HG02884 (cell line): ENCODE measurements around the gene ANKRD13D.

Experiments used
- ATAC-seq: cut with Tn5 transposase; IDR thresholded peaks from one replicate; pipeline ENCODE4 v1.9.1; 2021; ENCODE audit warnings: mild to moderate bottlenecking, moderate library complexity; ENCODE audit not compliant: unreplicated experiment

The ANKRD13D gene

GRCh38 chr11:67273260-67273990, 15.7 kb upstream of the ANKRD13D start:
- ATAC-seq: no peak

DNA sequence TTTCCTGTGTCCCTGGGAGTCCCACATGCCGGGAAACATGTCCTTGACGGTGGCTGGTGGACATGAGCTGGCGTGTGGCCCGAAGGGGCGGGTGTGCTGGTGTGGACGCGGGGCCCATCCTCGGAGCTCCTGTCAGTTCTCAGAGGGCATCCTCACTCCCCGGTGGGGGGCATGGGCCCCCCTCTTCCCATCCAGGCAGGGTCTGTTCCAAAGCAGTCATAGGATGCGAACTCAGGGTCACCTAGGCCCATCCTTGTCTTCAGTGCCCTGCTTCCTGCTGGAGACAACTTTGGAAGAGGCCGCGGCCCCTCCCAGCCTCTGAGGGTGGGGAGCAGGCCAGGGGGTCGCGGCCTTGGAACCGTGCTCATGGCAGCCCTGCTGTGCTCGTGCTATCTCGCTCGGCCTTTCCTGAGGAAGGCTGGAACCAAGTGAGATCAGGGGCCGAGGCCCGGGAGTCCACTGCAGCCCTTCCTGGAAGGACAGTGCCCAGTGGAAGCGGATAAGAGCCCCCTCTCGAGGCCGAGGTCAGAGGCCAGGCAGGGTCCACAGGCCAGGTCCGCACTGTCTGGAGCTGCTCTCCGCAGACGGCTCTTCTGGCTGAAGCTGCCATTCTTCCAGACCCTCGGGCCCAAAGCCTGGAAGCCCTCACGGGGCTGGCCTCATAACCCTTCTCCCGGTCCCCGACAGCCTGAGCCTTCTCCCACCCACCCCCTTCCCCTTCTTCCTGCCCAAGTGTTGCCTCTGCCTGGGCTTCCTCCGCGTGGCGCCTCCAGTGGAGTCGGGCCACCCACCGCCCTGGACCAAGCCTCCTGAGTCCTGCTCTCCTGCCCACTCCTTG, 14.1 kb upstream of the ANKRD13D start:
- no peak for ATAC-seq

DNA sequence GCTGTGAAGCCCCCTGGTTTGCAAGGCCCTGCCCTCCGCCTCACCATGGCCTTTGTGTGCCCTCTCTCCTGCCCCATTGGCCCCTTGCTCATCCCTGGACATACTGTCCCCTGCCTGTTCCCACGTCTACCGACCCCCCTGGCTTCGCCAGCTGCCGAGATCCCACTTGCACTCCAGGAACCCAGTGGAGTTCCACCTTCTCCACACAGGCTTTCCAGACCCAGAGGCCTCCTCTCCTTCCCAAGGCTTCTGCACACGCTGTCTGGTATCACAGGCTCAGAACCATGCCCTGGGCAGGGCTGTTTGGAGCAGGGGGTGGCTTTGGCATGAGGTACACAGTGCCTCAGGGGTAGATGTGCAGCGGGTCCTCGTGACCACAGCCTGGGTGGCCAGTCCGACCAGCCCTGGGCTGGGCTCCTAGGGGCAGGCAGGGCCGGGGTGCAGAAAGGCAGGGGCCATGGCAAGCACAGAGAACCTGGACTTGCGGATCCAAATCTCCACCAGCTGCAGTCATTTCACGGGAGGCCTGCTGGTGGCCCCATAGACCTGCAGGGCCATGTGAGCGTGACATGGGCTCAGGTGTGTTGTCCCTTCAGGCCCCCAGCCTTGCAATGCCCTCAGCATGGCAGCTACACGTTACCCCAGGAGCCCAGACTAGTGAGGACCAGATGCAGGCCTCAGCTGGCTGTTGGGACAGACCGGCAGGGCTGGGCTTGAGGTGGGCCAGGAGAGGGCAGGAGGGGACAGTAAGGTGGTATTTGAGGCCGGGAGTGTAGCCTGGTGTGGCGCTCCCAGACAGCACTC, 13.3 kb upstream of the ANKRD13D start:
- no peak for ATAC-seq

DNA sequence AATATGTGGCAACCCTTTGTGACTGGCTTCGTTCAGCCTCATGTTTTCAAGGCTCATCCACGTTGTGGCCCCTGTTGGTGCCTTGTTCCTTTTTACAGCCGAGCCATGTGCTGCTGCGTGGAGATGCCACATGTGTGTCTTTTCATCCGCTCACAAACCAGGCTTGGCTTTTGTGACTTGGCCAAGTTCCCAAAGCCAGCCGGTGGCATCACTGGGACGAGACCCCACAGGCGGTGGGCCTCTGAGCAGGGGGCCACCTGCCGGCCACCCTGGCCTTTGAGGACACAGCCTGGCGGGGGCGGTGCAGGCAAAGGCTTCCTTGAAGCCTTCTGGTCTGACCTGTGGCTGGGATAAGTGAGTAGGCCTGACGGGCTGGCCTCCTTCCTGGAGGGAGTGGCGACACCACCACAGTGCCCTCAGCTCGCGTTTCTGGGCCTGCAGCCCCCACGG, 12.3 kb upstream of the ANKRD13D start:
- peak; percentile 13 for ATAC-seq

DNA sequence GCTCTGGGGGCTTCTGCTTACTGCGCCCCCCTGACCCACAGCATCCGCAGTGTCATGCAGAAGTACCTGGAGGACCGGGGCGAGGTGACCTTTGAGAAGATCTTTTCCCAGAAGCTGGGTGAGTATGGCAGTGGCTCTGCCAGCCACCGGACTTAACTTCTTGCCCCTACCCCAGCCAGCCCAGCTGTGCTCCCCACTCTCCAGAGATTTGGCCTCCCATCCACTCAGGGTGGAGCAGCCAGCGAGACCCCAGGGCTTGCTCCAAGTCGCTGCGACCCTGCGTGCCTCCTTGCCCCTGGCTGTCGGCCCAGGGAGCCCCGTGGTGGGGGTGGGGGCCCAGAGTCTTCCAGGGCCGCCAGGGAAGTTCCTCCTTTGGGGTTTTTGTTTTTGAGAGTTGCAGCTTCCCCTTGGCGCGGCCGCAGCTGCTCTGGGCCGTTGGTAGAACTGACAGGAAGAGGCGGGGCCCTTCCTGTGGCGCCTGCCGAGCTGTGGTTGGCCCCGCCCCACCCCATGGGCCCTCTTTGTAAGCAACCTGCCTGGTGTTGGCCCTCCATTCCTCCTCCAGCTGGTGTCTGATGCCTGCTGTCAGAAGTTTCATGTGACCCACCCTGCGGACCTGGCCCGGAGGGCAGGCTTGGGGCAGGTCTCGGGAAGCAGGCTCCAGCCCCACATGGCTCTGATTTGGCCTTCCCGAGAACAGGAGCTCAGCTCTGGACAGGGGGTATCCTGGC, 11.7 kb upstream of the ANKRD13D start:
- ATAC-seq: peak; percentile 67

- no peak for ATAC-seq
Observed at GRCh38 chr11:67278135-67278938, 10.8 kb upstream of the ANKRD13D start.

GRCh38 chr11:67278939-67279588, 10.0 kb upstream of the ANKRD13D start:
- ATAC-seq: no peak

DNA sequence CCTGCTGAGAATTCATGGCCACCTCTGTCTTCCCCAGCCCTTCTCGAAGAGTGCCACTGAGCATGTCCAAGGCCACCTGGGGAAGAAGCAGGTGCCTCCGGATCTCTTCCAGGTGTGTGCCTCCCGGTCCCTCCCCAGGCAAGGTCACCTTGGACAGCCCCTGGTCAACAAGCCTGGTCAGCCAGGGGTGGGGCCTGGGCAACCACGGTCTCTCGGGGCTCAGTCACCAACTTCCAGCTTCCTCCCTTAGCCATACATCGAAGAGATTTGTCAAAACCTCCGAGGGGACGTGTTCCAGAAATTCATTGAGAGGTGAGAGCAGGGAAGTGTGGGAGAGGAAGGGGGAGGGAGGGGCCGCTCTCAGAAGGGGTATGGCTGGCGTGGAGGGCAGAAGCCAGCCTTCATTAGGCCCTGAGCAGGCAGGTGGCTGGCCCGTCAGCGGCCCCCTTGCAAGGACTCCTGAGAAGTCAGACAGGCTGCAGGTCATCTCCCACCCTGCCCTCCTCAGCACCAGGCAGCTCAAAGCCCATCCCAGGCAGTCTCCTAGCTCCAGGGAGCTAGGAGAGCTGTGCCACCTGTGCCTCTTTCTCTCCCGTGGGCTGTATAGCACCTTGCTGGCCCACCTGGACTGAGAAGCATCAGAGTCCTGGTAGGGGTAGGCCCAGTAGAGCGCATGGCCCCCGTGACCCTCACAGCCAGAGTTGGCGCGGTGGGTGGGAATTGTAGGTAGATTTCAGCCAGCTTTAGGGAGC, 9.3 kb upstream of the ANKRD13D start:
- ATAC-seq: no peak

- ATAC-seq: no peak
Observed at GRCh38 chr11:67280341-67280787, 8.7 kb upstream of the ANKRD13D start.

- ATAC-seq: no peak
Observed at GRCh38 chr11:67280788-67281551, 8.1 kb upstream of the ANKRD13D start.

GRCh38 chr11:67281552-67282150, 7.5 kb upstream of the ANKRD13D start:
- no peak for ATAC-seq

DNA sequence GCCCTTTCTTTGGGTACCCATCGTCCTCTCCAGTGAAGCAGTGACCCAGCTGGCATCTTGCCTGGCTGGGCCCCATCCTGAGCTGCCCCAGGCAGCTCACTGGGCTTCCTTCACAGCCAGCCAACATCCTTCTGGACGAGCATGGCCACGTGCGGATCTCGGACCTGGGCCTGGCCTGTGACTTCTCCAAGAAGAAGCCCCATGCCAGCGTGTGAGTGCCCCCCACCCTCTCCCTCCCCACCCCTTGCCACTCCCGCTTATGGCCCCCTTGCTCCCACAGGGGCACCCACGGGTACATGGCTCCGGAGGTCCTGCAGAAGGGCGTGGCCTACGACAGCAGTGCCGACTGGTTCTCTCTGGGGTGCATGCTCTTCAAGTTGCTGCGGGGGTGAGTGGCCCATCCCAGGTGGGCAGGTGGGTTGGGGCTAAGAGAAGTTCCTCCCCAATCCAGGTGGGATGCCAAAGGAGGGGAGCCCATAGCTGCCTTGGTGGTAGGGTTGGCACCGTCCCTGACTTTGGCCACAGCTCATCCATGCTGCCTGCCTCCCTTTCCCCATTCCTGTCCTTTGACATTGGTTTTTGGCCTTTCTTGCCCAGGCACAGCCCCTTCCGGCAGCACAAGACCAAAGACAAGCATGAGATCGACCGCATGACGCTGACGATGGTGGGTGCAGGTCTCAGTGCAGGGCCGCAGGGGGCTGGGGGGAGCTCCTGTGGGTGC, 6.8 kb upstream of the ANKRD13D start:
- ATAC-seq: no peak

- no peak for ATAC-seq
Observed at GRCh38 chr11:67282876-67283371, 6.2 kb upstream of the ANKRD13D start.

GRCh38 chr11:67283481-67283963, 5.6 kb upstream of the ANKRD13D start:
- no peak for ATAC-seq

DNA sequence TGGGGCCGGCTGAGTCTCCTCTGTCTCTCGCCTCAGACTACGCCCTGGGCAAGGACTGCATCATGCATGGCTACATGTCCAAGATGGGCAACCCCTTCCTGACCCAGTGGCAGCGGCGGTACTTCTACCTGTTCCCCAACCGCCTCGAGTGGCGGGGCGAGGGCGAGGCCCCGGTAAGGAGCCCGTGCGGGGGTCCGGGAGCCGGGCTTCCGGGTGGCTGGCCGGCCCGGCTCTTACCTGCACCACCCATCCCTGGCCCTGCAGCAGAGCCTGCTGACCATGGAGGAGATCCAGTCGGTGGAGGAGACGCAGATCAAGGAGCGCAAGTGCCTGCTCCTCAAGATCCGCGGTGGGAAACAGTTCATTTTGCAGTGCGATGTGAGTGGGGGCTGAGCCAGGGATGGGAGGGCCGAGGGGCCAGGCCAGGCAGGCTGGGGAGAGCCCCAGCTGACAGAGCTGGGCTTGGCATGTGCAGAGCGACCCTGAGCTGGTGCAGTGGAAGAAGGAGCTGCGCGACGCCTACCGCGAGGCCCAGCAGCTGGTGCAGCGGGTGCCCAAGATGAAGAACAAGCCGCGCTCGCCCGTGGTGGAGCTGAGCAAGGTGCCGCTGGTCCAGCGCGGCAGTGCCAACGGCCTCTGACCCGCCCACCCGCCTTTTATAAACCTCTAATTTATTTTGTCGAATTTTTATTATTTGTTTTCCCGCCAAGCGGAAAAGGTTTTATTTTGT, 4.1 kb upstream of the ANKRD13D start:
- no peak for ATAC-seq
